Measurements from ENCODE around the gene EIF5. TPM values are rescaled to one million over a fixed set of nuclear protein-coding genes. Genes with fewer than 3 reads are reported as not detected.

Gene EIF5
- total and polyA plus RNA-seq, 2 experiments from 2014 or later = 194 to 634 TPM

- TF ChIP-seq, protein P1, sequence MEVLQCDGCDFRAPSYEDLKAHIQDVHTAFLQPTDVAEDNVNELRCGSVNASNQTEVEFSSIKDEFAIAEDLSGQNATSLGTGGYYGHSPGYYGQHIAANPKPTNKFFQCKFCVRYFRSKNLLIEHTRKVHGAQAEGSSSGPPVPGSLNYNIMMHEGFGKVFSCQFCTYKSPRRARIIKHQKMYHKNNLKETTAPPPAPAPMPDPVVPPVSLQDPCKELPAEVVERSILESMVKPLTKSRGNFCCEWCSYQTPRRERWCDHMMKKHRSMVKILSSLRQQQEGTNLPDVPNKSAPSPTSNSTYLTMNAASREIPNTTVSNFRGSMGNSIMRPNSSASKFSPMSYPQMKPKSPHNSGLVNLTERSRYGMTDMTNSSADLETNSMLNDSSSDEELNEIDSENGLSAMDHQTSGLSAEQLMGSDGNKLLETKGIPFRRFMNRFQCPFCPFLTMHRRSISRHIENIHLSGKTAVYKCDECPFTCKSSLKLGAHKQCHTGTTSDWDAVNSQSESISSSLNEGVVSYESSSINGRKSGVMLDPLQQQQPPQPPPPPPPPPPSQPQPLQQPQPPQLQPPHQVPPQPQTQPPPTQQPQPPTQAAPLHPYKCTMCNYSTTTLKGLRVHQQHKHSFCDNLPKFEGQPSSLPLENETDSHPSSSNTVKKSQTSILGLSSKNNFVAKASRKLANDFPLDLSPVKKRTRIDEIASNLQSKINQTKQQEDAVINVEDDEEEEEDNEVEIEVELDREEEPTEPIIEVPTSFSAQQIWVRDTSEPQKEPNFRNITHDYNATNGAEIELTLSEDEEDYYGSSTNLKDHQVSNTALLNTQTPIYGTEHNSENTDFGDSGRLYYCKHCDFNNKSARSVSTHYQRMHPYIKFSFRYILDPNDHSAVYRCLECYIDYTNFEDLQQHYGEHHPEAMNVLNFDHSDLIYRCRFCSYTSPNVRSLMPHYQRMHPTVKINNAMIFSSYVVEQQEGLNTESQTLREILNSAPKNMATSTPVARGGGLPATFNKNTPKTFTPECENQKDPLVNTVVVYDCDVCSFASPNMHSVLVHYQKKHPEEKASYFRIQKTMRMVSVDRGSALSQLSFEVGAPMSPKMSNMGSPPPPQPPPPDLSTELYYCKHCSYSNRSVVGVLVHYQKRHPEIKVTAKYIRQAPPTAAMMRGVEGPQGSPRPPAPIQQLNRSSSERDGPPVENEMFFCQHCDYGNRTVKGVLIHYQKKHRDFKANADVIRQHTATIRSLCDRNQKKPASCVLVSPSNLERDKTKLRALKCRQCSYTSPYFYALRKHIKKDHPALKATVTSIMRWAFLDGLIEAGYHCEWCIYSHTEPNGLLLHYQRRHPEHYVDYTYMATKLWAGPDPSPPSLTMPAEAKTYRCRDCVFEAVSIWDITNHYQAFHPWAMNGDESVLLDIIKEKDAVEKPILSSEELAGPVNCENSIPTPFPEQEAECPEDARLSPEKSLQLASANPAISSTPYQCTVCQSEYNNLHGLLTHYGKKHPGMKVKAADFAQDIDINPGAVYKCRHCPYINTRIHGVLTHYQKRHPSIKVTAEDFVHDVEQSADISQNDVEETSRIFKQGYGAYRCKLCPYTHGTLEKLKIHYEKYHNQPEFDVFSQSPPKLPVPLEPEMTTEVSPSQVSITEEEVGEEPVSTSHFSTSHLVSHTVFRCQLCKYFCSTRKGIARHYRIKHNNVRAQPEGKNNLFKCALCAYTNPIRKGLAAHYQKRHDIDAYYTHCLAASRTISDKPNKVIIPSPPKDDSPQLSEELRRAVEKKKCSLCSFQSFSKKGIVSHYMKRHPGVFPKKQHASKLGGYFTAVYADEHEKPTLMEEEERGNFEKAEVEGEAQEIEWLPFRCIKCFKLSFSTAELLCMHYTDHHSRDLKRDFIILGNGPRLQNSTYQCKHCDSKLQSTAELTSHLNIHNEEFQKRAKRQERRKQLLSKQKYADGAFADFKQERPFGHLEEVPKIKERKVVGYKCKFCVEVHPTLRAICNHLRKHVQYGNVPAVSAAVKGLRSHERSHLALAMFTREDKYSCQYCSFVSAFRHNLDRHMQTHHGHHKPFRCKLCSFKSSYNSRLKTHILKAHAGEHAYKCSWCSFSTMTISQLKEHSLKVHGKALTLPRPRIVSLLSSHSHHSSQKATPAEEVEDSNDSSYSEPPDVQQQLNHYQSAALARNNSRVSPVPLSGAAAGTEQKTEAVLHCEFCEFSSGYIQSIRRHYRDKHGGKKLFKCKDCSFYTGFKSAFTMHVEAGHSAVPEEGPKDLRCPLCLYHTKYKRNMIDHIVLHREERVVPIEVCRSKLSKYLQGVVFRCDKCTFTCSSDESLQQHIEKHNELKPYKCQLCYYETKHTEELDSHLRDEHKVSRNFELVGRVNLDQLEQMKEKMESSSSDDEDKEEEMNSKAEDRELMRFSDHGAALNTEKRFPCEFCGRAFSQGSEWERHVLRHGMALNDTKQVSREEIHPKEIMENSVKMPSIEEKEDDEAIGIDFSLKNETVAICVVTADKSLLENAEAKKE (CRISPR knock-in tag; IDR thresholded peaks at IDR 0.05) = no peak
- TF ChIP-seq NANOG (IDR thresholded peaks at IDR 0.05; ENCODE audit: borderline replicate concordance) (no peak), POLR2AphosphoS5 (IDR thresholded peaks at IDR 0.05; ENCODE audit: low read depth) (no peak), EZH2 (IDR thresholded peaks at IDR 0.05; ENCODE audit: low read depth, unreplicated experiment) (no peak), CREB1 (CRISPR knock-in tag; IDR thresholded peaks at IDR 0.05; ENCODE audit: low read depth) (no peak)
- TF ChIP-seq, protein P2, sequence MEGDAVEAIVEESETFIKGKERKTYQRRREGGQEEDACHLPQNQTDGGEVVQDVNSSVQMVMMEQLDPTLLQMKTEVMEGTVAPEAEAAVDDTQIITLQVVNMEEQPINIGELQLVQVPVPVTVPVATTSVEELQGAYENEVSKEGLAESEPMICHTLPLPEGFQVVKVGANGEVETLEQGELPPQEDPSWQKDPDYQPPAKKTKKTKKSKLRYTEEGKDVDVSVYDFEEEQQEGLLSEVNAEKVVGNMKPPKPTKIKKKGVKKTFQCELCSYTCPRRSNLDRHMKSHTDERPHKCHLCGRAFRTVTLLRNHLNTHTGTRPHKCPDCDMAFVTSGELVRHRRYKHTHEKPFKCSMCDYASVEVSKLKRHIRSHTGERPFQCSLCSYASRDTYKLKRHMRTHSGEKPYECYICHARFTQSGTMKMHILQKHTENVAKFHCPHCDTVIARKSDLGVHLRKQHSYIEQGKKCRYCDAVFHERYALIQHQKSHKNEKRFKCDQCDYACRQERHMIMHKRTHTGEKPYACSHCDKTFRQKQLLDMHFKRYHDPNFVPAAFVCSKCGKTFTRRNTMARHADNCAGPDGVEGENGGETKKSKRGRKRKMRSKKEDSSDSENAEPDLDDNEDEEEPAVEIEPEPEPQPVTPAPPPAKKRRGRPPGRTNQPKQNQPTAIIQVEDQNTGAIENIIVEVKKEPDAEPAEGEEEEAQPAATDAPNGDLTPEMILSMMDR (conservative IDR thresholded peaks at IDR 0.05; ENCODE audit: low read depth in 2 of 2) = no peak
Observed at GRCh38 chr14:103354141-103354540, 20.1 kb downstream of the EIF5 start (continued).

DNA sequence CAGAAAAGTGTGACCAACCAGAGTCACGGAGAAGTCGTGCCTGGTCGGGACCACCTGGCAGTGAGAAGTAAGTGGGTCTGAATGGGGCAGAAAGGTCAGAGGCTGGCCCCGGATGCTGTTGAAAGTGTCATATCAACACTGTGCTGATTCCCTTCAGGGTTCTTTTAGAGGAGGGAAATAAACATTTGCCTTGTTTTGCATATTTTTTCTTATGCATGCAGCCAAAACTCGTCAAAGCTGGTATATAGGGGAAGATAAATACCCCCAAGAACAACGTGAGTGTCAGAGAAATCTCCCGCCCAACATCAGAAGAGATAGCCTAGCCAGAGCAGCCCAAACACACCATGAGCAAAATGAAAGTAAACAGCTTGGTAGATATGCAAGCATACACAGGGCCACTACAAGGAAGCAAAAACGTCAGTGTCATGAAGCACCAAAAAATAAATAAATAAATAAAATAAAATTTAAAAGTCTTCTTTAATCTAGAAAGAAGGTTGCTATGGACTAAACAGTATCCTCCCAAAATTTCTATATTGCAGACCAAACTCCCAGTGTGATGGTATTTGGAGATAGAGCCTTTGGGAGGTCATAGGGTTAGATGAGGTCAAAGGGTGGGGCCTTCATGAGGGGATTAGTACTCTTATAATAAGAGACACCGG lies 22.1 kb downstream of the EIF5 start:
- H3K27me3 Mint-ChIP-seq (ENCODE audit: insufficient read depth, low read depth, poor library complexity) = peaks cover 3% of the 10 kb centered on the region
- no peaks in the 10 kb centered on the region for H4K20me1 ChIP-seq (replicated peaks; ENCODE audit: insufficient read depth)
- no peak for ATAC-seq
- H3K36me3 ChIP-seq (ENCODE audit: insufficient read depth) = no peaks in the 10 kb centered on the region
- H3K4me3 Mint-ChIP-seq = no peak overlapping the region
- no peak overlapping the region for H3K4me2 ChIP-seq
- H3K36me3 Mint-ChIP-seq (ENCODE audit: low read depth) = no peaks in the 10 kb centered on the region; the same call in 2 of the 3 replicates
- 0 out of 2 replicates have a peak, but pooled peaks cover 3% of the 10 kb centered on the region for H3K9me2 ChIP-seq (ENCODE audit: insufficient read depth)
- H3F3A ChIP-seq (replicated peaks; ENCODE audit: low read depth) = 0 out of 2 replicates have a peak, but pooled peaks cover 5% of the 10 kb centered on the region
- no peaks in the 10 kb centered on the region for H3K27me3 ChIP-seq (ENCODE audit: insufficient read depth)
- DNase-seq (ENCODE audit: low spot score) = no peak
- H3K27ac ChIP-seq (ENCODE audit: low read depth) = no peak overlapping the region
- H3K4me1 ChIP-seq (ENCODE audit: insufficient read depth) = peaks cover 15% of the 10 kb centered on the region
- H3K4me3 ChIP-seq = no peak overlapping the region
- H3K27ac Mint-ChIP-seq = no peak overlapping the region
- peaks cover 17% of the 10 kb centered on the region for H3K4me1 Mint-ChIP-seq
- H3K9me3 Mint-ChIP-seq = no peaks in the 10 kb centered on the region; the same call in 2 of the 3 replicates
- H3K79me2 ChIP-seq (replicated peaks; ENCODE audit: insufficient read depth) = no peaks in the 10 kb centered on the region
- H2AFZ ChIP-seq = peak overlapping the region; percentile 11; the same call in 1 of the 2 replicates
- TF ChIP-seq, protein P2 (conservative IDR thresholded peaks at IDR 0.05; ENCODE audit: low read depth in 2 of 2) = no peak
- no peak for TF ChIP-seq ZNF331 (CRISPR knock-in tag; IDR thresholded peaks at IDR 0.05; ENCODE audit: low read depth)
- TF ChIP-seq STAT1 (IDR thresholded peaks at IDR 0.05; ENCODE audit: unreplicated experiment) = no peak
- no peak for TF ChIP-seq CREB1 (CRISPR knock-in tag; IDR thresholded peaks at IDR 0.05; ENCODE audit: low read depth)
- TF ChIP-seq, protein P3, sequence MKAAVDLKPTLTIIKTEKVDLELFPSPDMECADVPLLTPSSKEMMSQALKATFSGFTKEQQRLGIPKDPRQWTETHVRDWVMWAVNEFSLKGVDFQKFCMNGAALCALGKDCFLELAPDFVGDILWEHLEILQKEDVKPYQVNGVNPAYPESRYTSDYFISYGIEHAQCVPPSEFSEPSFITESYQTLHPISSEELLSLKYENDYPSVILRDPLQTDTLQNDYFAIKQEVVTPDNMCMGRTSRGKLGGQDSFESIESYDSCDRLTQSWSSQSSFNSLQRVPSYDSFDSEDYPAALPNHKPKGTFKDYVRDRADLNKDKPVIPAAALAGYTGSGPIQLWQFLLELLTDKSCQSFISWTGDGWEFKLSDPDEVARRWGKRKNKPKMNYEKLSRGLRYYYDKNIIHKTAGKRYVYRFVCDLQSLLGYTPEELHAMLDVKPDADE (IDR thresholded peaks at IDR 0.05) = no peak
- no peak for TF ChIP-seq NANOG (IDR thresholded peaks at IDR 0.05; ENCODE audit: borderline replicate concordance)
- TF ChIP-seq ZNF114 (CRISPR knock-in tag; IDR thresholded peaks at IDR 0.05) = no peak
- no peak for TF ChIP-seq JUNB (IDR thresholded peaks at IDR 0.05; ENCODE audit: unreplicated experiment)
